GM11168 (cell line): ENCODE measurements around the gene OLFML2A.

ENCODE experiments used
- in situ Hi-C: fragments of 300-500 bp; cut with MboI; formaldehyde crosslinking; loops from one replicate; pipeline ENCODE4 v1.12.0; 2022; ENCODE audit warnings: low sequenced_read_pairs; ENCODE audit not compliant: unreplicated experiment

Gene OLFML2A

DNA sequence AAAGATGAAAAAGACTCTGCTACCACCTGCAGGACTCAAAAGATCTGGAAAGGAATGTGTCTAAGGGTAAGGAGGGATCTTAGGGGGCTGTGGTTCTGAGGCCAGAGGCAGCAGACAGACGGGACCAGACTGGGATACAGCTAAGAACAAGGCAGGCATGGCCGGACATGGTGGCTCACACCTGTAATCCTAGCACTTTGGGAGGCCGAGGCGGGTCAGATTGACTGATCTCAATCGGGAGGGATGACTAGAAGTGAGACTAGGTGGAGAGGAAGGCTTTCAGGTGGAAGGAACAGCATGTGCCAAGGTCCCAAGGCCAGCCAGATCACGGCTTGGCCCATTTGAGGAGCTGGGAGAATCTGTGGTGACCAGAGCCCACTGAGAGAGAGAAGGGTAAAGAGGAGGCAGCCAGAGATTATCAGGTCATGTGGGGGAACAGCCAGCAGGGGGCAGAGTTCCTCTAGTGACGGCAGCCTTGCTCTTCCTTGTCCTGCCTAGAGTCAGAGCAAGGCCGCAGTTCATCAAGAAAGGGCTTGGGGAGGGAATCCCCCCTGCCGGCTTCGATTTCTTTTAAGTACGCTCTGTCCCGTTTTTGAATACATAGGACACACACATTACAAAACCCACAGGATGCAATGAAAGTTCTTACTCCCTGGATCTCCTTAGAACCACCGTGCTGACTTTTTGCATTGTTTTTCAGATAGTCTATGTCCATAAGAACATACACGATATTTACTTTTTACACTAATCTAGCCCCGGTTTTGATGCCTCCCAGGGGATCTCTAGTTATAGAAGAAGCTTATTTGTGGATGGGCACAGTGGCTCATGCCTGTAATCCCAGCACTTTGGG lies 2.6 kb upstream of the OLFML2A start:
- in situ Hi-C loops = loop anchor here (5.0 kb wide), 1 partner anchor 78 kb away; the partner anchor contains the start of gene WDR38

DNA sequence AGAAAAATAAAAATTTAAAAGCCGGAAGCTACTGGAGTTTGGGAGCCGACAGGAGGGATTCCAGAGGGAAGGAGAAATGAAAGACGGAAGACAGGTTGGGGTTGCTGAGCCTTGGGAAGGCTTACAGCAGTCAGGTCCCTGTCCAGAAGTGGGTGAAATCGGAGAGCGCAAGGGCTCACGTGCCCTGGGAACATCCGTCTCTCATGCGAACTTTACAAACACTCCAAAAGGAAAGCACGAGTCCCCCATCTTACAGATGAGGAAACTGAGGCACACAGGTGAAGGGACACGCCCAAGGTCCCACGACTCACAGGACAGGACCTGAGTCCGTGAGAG lies 347 bp upstream of the OLFML2A start:
- in situ Hi-C loops = no loop called here

DNA sequence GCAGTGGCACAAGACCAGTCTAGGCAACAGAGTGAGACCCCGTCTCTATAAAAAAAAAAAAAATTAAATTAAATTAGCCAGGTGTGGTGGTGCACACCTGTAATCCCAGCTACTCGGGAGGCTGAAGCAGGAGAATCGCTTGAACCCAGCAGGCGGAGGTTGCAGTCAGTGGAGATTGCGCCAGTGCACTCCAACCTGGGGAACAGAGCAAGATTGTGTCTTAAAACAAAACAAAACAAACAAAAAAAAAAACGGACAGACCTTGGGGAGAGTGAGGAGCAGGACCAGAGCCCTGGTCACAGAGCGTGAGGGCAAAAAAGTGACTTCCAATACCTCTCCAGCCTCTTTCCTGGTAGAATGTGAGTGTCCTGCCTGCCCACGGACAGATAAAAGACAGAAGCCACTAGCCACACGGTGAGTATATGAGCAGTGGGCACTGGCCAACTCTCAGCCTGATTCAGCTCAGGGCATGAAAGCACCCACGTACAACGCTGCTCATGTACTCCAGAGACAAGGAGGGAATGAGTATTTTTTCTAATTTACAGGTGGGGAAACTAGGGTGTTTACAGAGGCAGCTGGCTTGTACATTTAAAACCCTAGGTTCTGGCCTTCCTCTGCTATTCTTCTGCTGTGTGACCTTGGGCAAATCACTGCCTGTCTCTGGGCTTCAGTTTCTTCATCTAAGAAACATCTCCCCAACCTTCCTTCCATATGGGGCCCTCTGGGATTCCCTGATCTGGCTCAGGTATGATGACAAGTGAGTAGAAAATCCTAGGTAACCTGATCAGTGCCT lies 1.8 kb downstream of the OLFML2A start:
- in situ Hi-C loops = no loop called here

DNA sequence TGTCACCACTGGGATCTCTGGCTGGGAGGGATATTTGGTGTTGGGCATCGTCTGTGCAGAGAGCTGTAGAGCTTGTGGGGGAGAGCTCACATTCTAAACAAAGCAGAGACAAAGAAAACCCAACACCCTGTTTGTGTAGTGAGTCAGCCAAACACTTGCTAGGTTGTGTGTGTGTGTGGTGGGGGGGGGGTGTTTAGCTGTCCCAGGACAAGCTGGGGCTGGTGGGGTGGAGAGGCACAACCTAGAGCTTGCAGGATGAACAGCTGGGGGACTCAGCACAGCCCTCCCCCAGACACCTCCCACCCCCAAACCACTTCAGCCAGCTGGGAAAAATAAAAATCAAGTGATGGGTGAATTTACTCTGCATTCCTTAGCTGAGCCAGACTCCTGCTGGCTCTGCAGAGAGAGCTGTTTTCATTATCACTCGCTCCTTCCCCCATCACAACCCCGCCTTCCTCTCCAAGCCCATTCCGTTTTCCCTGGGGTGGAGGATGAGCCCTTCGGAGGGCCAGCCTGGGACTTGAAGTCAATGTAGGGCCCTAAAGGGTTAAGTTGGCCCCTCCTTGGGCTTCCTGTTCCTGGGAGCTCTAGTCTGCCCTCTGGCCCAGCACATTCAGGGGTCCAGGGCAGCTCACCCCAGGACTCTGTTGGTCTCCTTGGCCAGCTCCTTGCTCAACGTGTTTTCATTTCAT lies 2.6 kb downstream of the OLFML2A start:
- in situ Hi-C loops = no loop called here

DNA sequence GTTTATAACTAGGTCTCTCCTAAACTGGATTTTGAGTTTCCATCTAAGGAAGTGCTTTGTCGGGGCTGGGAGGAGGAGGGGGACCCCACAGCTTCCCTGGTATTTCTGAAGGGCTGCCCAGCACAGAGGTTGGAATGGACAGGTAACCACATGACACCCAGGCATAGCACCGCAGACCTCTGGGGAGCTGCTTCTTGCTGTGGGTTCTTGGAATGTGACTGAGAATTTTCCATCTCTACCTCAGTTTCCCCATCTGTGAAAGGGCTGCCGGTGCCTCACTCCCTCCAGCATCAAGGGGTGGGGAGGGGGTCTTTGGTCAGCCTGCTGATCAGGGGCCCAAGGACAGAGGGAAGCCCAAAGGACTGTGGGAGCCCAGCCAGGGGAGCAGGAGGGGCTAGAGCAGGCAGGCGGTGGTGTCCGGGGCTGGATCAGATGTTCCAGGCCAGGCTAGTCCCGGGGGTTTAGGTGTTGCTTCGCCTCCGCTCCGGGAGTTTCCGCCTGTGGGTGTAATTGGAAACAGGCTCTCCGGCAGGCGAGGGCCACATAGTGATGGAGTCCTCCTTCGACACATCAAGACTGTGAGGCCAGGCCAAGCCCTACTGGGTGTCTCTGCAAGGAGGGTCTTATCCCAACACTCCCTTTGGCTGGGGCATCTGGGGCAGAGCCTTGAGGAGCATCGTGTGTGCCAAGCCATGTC lies 3.3 kb downstream of the OLFML2A start:
- in situ Hi-C loops = no loop called here

DNA sequence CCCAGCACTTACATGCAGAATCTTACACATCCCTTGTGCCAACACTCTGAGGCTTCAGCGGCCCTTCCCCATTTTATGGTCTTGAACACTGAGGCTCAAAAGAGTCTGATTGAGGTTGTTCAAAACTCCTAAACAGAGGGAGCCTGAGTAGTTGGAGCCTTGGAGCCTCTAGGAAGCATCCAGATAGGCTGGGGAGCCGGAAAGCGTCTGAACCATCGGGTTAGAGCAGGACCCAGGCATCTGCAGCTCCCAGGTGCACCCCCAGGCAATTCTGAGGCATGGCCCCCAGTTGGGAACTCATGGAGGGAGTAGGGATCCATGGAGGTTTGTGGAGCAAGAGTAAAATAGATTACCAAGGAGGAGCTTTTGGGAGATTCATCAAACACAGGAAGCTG lies 3.8 kb downstream of the OLFML2A start:
- in situ Hi-C loops = no loop called here

DNA sequence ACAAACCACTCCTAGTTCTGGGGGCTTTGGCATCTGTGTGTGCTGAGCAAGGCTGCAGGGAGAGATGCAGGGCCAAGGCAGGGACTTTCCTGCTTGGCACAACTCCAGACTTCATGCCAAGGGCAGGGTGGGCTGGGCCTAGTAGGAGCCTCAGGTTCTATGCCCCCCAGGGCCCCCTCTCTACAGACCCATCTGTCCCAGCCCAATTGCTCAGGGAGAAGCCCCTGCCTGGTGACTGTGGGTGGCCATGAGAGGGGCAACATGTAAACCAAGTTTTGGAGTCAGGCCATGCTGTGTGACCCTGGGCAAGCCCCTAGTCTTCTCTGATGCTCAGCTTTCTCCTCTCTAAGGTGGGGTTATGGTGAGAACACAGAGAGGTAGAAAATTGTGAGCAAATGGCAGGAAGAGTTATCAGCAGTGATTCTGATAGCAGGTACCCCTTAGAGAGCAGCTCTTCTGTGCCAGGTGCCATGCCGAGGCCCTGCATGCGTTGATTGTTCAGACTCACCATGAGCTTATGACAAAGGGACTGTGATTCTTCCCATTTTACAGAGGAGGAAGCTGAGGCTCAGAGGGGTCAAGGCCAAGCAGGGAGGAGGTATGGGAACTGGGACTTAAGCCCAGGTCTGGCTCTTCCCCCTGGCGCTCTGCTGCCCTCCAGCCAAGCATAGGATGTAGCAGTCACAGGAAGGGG lies 5.2 kb downstream of the OLFML2A start:
- in situ Hi-C loops = no loop called here

DNA sequence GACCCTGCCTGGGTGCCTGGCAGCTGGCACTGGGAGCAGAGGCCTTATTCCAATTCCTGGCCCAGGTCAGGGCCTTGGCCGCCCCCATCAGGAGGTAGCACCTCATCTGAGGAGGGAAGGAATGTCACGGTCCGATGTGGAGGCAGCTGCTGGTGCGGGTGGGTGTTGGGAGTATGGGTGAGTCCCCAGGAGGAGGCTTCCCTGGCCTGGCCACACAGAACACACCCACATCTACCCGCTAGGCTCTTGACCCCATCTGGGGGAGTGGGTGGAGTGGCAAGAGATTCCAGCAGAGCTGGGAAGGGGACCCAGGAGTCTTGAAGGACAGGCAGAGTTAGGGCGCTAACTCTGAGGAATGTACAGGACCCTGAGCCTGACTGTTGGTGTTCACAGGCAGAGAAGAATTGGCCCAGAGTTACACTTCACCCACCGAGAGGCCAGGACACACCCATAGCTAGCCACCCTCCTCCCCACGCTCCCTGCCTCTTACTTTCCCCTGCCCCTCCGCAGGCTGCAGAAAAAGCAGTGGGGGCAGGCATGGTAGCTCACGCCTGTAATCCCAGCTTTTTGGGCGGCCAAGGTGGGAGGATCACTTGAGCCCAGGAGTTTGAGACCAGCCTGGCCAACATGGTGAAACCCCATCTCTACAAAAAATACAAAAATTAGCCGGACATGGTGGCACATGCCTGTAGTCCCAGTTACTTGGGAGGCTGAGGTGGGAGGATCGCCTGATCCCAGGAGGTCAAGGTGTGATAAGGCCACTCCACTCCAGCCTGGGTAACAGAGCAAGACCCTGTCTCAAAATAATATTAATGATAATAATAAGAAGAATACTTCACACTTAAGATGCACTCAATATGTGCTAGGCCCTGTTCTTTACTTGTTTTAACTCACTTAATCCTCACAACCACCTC lies 6.0 kb downstream of the OLFML2A start:
- in situ Hi-C loops = no loop called here

DNA sequence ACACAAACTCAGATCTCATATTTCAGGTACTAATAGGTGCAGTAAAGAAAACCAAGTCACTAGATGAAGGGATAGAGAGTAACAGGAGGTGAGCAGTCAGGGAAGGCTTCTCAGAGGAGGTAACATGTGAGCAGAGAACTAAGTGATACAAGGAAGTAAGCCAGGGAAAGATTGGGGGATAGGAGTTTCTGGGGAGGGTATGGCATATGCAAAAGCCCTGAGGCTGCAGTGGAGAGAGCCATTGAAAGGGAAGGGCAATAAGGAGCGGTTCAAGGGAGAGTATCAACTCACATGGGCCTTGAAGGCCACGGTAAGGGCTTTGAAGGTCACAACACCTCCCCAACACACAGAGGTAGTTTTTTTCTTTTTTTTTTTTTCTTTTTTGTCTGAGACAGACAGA lies 6.9 kb downstream of the OLFML2A start:
- in situ Hi-C loops = no loop called here

DNA sequence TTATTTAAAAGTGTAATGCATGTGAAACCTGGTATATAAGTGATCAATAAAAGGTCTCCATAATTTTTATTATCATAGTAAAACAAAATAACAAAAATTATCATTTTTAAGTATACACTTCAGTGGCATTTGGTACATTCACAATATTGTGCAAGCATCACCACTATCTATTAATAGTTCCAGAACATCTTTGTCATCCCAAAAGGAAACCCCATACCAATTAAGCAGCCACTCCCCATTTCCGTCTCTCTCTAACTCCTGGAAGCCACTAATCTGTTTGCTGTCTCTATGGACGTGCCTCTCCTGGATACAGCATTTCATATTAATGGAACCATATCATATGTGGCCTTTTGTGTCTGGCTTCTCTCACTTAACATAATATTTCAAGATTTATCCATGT lies 7.6 kb downstream of the OLFML2A start:
- in situ Hi-C loops = no loop called here

DNA sequence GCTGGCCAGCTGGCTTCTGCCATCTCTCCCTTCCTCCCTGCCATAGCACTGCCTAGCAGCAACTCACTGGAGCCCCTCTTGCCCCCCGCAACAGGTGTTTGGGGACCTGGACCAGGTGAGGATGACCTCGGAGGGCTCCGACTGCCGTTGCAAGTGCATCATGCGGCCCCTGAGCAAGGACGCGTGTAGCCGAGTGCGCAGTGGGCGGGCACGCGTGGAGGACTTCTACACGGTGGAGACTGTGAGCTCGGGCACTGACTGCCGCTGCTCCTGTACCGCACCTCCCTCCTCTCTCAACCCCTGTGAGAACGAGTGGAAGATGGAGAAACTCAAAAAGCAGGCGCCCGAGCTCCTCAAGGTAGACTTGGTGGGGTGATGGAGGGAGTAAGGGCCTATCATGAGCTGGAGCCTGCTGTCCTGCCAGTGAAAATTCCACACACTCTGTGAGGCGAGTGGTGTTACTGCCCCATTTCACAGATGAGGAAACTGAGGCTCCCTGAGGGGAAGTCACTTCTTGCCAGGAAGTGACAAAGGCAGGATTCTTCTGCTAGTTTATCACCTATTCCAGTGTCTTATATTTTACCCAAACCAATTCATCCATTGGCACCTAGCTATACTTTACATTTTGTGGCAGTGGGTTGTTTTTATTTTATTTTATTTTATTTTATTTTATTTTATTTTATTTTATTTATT lies 10.1 kb downstream of the OLFML2A start:
- in situ Hi-C loops = no loop called here

DNA sequence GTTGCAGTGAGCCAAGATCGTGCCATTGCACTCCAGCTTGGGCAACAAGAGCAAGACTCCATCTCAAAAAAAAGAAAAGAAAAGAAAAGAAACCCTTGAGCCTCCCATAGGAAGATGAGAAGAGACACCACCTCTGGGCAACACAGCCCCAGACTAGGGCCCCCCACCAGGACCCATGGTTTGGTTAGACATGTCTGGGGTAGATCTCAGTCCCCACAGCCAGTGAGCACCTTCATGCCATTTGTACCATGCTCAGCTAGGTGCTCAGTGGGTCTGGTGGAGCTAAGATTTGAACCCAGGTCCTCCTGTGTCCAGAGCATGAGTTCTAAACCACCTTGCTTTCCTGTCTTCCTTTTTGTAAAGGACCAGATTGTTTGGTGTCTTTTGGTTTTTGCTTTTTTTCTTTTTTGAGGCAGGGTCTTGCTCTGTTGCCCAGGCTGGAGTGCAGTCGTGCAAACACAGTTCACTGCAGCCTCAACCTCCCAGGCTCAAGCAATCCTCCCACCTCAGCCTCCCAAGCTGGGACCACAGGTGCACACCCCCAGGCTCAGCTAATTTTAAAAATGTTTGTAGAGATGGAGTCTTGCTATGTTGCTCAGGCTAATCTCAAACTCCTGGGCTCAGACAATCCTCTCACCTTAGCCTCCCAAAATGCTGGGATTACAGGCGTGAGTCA lies 11.7 kb downstream of the OLFML2A start:
- in situ Hi-C loops = no loop called here

DNA sequence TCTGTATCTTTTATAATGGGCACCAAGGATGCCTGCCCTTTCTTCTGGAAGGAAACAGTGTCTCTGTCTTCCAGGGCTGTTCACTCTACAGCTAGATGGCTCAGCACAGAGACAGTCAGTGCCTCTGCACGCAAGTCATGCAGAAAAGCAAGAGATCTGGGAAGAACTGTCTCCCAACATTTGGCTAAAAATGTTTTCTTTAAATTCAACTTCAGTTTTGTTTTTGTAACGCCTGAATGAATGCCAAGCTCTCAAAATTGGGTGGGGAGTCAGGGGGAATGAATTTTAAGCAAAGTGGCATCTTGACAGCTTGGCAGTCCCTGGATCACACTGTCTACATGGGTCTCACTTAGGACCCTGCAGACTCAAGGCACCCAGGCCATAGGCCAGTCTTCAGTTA lies 12.6 kb downstream of the OLFML2A start:
- in situ Hi-C loops = no loop called here

DNA sequence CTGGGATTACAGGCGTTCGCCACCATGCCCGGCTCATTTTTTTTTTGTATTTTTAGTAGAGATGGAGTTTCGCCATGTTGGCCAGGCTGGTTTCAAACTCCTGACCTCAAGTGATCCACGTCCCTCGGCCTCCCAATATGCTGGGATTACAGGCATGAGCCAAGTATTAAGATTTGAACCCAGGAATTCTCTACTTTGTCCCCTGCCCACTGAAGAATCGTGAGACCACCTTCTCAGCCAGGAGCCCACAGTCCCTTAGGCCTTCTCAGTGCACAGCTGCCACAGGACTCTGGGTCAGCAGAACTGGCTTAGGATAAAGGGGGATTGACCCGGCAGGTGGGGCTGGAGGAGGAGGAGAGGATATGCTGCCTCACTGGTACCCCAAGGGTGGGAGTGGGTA lies 13.4 kb downstream of the OLFML2A start:
- in situ Hi-C loops = no loop called here

DNA sequence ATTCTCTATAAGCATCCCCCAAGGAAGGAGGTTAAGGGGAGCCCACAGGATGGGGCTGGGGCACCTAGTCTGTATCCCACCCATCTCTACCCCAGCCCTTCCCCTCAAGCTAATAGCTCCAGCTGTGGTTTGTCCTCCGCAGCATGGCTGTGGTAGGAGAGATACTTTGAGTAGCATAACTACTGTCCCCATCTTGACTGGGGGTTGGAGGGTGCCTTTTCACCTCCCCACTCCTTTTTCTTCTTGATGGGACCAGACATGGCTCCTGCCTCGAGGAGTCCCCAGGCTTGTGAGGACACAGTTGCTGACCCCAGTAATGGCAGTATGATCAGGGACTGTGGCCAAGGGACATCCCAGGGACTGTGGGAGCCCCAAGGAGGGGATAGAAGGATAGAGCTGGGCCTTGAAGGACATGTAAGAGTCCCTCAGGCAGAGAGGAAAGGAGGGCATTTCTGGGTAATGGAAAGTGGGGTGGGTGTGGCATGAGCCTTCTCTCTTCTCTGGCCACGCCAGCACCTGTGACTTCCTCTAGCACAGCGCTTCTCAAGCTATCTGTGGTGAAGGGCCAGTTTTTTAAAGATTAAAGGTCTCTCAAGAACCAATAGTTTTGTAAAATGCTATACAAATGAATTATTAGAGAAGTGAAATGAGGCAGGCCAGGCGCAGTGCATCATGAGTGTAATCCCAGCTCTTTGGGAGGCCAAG lies 14.0 kb downstream of the OLFML2A start:
- in situ Hi-C loops = no loop called here

DNA sequence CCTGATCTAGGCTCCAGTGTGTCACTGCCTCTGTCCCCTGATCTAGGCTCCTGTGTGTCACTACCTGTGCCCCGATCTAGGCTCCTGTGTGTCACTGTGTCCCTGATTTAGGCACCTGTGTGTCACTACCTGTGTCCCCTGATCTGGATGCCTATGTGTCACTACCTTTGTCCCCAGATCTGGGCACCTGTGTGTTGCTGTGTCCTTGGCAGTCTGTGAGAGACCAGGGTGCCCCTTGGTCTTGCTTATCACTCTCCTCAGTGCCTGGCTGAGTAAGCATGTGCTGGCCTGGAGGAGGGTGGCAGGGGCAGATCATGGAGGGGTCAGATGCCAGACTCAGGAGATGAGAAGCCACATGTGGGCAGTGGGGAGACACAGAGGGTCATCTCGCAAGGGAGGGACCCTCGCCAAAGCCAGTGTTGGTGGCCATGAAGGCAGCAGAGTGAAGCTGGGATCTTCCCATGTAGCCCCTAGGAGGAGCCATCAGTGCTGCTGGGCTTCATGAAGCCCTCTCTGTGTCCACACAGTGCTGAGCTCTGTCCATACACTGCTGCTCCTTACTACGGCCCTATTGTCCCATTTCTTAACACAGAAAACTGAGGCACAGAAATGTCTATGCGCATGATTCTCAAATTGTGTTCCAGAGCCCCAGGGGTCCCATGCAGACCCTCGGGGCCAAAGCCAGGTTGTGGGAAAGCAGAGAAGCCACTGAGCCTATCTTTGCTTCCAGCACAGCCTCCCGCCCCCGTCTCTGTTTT lies 15.5 kb downstream of the OLFML2A start:
- in situ Hi-C loops = no loop called here
